Effector CD8-positive, alpha-beta T cell (primary cell): ENCODE measurements around the gene KCNJ12.
"Not testable (repeated sequence)": the region's sequence is repeated elsewhere in the genome, so short reads cannot be mapped to it uniquely, and the experiment has no call there.

Source experiments
- DNase-seq: peaks from one replicate; lab custom pipeline; 2025; lab: John Stamatoyannopoulos, UW

KCNJ12 gene

GRCh38 chr17:21447552-21447951 lies 71.4 kb downstream of the KCNJ12 start:
- DNase-seq: not testable (repeated sequence)

DNA sequence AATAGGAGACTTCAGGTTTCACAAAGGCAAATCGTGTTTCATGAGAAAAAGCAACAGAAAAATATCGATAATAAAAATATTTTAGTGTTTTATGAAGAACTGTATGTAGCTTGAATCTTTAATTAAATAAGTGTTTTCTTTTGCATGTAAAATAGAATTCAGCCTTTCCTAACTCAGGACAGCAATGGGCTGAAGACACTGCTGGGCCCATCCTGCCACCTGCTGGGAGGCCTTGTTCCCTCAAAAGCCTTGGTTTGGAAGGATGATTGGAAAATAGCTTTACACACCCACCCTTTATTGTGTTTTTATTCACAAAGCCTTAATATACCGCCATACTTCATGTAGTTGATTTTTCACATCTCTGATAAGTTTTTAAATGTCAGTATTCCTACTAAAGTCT lies 73.7 kb downstream of the KCNJ12 start:
- DNase-seq: not testable (repeated sequence)

- no peak for DNase-seq
These were observed 75.8 kb downstream of the KCNJ12 start for GRCh38 chr17:21451975-21452374.

- no peak for DNase-seq
These were observed 76.4 kb downstream of the KCNJ12 start for GRCh38 chr17:21452377-21453143.

DNA sequence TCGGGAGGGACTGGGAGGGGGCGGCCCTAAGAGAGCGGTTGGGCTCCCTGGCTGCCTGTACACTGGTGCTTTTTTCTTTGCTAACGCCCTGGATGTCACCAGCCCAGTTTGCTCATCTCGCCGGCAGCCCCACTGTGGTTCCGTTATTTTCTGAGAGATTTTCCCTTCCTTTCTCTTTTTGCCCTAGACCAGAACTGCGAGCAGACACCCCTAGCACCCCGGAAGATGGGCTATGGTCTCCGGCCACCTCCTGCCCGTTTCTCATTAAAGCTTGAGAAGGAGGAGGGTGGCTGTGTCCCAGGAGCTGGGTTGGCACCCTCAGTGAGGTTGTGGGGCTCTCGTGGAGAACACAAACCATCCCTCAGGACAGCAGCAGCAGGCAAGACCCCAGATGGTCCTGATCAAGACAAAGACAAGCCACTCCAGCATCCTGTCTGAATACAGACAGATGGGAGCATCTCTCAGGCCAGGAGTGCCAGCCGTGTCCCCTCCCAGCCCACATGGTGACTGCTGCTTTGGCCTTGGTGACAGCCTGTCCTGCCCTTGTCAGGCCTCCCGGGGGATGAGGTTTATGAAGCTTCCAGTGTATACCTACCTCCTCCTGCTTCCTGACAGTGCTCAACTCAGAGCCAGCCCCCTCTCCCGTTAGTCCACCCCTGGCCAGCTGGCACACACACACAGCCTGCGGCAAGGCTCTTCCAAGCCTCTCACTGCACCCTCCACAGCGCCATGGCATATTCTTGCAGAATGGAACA lies 77.2 kb downstream of the KCNJ12 start:
- no peak for DNase-seq

- not testable (repeated sequence) for DNase-seq
These were observed 77.8 kb downstream of the KCNJ12 start for GRCh38 chr17:21454006-21454405.

GRCh38 chr17:21454441-21454840 lies 78.3 kb downstream of the KCNJ12 start:
- no peak for DNase-seq

- DNase-seq: no peak
These were observed 79.6 kb downstream of the KCNJ12 start for GRCh38 chr17:21455761-21456160.

GRCh38 chr17:21456449-21456848 lies 80.3 kb downstream of the KCNJ12 start:
- not testable (repeated sequence) for DNase-seq

- DNase-seq: peak; percentile 87
These were observed 81.2 kb downstream of the KCNJ12 start for GRCh38 chr17:21457051-21458026.

GRCh38 chr17:21458054-21458453 lies 81.9 kb downstream of the KCNJ12 start:
- DNase-seq: no peak

- no peak for DNase-seq
These were observed 83.4 kb downstream of the KCNJ12 start for GRCh38 chr17:21459536-21459935.

DNA sequence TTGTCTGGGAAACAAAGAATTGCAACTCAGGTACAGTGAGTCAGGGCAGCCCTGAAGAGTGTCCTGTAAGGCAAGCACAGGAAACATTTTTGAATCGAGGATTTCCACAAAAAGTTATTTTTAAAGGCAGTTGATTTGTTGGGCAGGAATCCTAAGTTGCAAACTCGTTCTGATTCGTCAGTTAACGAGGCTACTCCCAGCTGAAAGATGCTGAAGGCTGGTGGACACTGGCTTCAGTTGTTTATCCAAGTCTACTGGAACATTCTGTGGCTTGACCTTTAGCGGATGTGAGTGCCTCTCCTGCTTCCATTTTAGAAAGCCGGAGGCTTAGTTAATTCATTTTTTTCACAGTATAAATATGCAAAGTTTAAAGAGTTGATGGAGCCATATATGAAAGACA lies 84.2 kb downstream of the KCNJ12 start:
- no peak for DNase-seq

DNA sequence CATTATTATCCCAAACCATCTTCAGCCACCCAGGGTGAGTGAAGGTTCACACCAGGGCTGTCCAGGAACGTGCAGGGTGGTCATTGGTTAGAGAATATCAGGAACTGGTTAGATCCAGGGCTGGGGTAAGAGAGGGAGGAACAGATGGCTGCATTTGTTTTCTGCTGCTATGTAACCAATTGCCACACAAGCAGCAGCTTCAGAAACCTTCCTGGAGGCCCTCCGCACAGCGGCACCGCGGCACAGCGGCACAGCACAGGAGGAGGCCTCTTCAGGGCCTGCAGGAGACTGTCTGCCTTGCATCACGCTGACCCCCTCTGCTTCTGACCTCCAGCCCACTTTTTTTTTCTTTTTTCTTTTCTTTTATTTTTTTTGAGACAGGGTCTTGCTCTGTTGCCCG lies 86.1 kb downstream of the KCNJ12 start:
- no peak for DNase-seq

DNA sequence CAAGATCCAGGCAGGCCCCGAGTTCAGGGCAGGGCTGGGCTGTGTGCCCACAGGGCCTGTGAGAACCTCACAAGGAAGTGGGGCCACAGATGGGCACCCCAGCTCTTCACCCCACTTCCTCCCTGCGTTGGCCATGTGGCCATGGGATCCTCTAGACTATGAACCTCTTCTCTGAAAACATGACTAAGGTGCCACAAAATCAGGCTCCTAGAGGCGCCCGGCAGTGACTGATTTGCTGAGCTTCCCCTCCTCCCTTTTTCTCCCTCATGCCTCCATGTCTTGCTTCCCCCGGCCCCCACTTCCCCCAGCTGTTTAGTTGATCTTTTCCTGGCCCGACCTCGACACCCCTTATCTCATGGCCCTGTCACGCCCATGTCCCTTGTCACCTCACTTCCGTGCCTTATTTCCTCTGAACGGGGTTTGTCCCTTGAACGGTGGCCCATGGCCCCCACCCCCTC lies 87.1 kb downstream of the KCNJ12 start:
- no peak for DNase-seq

GRCh38 chr17:21463779-21464407 lies 87.7 kb downstream of the KCNJ12 start:
- DNase-seq: no peak

- no peak for DNase-seq
These were observed 88.5 kb downstream of the KCNJ12 start for GRCh38 chr17:21464611-21465021.

GRCh38 chr17:21466550-21466949 lies 90.4 kb downstream of the KCNJ12 start:
- no peak for DNase-seq

- no peak for DNase-seq
These were observed 91.0 kb downstream of the KCNJ12 start for GRCh38 chr17:21467196-21467595.

GRCh38 chr17:21467739-21468490 lies 91.8 kb downstream of the KCNJ12 start:
- no peak for DNase-seq
